HG03097 (cell line): ENCODE data around the gene JADE2.
"Not testable (repeated sequence)": the region's sequence is repeated elsewhere in the genome, so short reads cannot be mapped to it uniquely, and the experiment has no call there.

Experiments
- ATAC-seq: cut with Tn5 transposase; IDR thresholded peaks from one replicate; pipeline ENCODE4 v1.9.1; 2021; ENCODE audit not compliant: unreplicated experiment, low FRiP score

JADE2 gene

DNA sequence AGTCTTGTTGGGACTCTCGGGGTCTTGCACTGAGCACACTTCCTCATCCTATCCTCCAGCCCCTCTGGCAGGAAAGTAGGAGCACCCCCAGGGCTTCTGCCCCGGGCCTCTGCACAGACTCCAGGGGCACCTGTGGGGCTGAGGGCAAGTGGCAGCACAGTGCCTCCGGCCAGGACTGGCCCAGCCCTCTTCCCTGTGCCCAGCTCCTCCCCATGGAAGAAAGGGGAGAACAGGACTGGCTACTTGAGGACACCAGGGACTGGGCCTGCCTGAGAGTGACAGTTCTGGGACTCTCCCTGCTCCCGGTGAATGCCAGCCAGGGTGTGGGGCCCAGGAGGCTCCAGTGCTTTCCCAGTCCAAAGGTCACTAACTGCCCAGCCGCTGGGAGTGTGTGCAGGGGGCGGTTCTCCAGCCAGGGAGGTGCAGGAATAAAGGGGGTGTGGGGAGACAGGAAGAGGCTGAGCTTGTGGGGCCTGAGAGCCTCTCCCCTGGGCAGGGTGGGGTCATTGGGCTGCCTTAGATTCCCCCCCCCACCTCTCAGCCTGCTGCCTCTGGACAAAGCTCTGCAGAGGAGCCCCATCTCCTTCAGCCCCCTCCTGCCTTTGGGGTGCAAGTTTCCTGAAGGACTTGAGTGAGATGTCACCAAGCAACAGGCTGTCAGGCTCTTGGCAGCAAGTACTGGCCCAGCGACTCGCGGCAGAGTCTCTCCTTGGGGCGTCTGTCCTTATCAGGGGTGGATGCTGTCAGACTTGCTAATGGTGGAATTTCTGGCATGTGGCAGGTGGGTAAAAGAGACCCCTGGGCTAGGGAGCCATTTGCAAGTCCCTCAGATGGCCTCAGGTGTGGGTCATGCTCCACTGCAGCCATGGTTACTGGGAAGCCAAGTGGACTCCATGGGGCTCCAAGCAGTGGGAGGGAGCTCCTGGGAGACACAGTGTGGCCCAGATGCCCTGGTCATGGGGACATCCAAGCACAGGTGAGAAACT, 19.1 kb upstream of the JADE2 start:
- no peak for ATAC-seq

DNA sequence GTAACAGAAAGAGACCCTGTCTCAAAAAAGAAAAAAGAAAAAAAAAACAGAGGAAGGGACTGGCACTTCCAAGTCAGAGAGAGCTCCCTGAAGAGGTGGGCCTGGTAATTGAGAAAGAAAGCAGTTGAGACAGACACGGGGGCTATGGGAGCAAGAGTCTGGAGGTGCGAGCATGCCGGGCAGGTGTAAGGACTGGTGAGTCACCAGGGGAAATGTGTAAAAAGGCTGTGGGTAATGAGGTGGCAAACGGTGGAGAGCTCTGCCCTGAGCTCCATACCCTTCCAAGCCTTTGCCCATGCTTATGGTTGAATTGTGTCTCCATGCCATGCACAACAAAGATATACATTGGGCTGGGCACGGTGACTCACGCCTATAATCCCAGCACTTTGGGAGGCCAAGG, 18.0 kb upstream of the JADE2 start:
- no peak for ATAC-seq

DNA sequence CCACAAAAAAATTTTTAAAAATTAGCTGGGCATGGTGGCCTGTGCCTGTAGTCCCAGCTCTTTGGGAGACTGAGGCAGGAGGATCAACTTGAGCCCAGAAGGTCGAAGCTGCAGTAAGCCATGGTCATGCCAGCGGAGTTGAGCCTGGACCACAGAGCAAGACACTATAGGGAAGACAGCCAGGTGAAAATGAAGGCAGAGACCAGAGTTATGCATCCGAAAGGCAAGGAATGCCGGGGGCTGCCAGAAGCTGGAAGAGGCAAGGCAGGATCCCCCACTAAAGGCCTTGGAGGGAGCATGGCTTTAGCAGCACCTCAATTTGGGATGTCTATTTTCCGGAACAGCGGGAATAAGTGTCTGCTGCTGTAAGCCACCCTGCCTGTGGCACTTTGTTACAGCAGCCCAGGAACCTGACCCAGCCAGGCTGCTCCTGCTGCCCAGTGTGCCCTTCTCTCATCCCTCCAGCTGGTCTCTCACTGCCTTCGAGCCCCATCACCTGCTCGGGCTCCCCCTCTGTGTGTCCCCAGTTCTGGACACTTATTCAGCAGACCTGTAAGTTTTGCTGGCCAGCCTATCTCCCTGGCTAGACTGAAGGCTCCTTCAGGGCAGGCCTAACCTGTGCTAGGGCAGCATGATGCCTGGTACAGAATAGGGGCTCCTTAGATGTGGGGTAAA, 16.8 kb upstream of the JADE2 start:
- no peak for ATAC-seq

DNA sequence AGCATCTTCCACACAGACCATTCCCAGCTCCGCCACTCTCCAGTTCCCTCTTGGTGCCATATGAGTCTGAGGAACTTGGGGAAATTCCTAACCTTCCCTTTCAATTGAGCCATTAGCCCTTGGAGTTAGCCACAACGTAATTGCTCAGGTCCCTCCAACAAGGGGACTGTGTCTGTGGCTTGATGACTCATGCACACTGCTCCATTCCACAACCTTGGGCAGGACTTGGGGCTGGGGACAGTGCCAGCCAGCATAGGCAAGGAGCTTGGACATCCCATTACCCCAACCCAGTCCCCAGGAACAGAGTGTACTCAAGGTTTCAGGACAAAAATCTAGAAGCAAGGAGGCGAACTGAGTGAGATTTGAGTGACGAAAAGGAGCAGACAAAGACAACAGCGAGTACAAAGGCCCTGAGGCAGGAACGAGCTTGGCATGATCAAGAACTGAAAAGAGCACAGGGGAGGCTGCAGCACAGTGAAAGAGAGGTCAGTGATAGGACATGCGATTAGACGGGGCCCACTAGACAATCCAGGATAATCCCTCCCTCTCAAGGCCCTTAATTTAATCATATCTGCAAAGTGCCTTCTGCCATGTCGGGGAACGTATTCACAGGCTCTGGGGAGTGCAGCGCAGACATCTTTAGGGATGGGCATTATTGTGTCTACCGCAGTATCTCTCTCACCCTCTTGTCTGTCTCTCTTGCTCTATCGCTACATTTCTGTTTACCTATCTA, 16.0 kb upstream of the JADE2 start:
- no peak for ATAC-seq

DNA sequence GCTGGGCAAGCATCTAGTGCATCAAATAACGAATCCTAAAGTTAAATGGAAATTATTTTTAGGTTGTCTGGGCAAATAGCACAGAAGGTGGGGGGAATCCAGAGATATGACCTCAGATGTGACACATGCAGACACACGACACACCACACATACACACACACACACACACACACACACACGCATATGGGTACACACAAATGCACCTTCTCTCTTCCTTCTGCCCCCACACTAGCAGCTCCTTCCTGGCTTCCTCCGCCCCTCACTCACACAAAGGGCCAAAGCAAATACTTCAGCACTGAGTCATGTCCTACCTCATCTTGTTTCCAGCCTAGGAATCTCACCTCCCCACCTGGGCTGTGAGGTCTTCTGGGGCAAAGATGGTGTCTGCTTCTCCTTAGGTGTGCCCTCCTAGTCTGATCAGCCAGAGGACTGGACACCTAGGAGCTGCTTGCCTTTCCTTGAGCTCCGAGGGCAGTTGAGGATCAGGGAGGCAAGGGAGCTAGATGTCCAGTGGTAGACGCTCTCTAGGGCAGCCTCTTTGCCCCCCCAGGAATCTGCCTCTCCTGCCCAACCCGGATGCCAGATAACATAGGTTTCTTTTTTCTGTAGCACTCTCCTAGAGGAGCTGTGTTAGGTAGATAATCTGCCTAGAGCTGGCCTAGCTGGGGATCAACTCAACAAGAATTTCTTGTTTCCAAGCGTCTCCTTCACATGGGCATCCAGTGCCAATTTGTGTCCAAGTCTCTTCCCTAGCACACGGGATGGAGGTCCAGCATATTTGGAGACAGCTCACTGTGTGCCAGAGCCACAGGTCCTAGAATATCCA, 14.3 kb upstream of the JADE2 start:
- ATAC-seq, result no peak

DNA sequence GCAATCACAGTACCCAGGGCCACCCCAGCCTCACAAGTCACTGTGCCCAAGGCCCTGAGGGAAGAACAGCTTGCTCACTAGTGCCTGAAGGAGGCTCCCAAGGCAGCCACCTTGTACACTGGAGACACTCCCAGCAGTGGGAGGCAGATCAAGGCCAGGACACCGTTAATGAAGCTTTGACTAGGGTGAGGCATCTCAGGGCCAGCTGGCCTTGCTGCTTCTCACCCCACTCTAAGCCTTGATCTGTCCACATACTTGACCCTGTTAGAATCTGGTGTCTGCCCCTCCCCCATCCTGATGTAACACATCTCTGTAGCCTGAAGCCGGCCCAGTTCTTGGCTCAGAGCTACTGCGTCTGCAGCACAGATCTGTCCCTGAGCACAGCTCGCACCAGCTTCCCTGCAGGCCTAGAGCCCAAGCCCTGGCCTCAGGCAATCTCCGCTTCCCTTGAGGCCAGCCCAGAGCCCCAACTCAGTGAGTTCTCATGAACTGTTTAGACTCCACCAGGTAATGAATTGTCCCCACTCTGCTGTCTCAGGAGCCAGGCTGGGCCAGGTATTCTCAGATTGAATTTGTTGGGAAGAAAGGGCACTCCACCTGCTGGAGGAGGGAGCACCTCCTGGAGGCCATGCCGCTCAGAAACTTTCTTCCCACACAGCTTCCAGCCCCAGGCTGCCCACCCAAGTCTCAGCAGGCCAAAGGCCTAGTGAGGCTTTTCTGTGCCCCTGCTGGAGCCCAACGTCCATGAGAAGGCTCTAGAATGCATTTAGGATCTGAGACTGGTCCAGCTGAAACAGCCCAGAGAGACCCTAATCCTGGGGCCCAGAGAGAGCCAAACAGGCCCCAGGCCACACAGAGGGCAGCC, 13.4 kb upstream of the JADE2 start:
- no peak for ATAC-seq

DNA sequence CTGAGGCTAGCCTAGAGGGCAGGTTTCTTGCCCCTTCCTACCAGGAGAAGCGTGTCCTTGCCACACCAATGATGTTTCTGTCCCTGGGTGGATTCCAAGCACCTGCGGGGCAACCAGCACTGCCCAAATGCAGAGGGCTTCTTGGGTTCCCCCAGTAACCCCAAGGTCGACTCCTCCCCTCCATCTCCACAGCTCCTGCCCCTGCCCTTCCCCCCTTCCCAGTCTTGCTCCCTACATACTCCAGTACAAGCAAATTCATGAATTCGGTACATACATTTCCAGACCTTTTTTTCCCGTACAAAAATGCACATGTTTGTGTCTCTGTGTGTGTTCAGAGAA, 12.8 kb upstream of the JADE2 start:
- no peak for ATAC-seq

DNA sequence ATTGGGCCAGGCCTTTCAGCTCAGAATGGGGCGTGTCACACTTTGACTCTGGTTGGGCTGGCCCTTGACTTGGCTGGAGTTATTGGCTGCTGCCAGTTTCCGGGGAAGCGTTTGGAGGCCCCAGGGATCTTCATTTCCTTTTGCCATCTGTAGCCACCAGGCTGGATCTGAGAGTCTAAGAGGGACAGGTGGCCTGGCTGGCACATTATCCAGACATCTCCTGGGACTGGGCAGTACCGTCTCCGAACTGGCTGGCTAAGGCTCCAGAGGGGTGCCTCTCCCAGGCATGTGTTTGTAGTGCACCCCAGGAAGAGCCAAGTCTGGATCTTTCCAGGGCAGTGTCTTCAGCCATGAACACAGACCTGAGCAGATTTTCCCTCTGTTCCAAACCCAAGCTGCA, 9.7 kb upstream of the JADE2 start:
- no peak for ATAC-seq

DNA sequence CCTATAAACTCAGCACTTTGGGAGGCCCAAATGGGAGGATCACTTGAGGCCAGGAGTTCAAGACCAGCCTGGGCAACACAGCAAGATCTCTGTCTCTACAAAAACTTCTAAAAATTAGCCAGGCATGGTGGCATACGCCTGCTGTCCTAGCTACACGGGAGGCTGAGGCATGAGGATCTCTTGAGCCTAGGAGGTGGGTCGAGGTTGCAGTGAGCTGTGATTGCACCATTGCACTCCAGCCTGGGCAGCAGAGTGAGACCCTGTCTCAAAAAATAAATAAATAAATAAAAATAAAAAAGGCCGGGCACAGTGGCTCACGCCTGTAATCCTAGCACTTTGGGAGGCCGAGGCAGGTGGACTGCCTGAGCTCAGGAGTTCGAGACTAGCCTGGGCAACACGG, 8.5 kb upstream of the JADE2 start:
- ATAC-seq, result not testable (repeated sequence)

DNA sequence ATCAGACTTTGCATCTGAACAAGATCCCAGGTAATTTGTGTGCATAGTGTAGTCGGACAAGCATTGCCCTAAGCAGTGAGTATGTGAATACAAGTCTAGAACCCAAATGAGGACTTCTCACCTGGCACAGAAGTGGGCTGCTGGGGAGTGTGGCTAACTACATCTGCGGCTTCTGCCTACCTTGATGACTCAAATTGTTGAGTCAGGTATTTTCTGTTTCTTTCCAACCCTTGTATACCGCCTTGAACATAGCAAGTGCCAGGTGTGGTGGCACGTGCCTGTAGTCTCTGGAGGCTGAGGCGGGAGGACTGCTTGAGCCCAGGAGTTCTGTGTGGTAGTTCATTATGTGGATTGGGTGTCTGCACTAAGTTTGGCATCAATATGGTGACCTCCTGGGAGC, 7.9 kb upstream of the JADE2 start:
- ATAC-seq, result no peak

DNA sequence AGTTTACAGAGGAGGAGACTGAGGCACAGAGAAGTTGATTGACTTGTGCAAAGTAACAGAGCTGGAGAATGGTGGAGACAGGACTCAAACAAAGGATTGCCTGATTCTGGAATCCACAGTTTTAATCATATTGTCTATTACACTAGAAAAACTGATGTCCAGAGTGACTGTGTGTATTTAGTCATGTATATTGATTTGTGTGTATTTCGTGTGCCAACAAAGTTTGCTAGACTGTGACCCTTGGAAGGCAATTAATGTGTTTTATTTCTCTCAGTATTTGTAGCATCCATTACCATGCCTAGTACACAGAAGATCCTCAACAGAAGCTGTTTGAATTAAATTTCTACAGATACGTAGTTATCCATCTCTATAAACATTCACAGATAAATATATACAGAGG, 5.5 kb upstream of the JADE2 start:
- ATAC-seq, result no peak

DNA sequence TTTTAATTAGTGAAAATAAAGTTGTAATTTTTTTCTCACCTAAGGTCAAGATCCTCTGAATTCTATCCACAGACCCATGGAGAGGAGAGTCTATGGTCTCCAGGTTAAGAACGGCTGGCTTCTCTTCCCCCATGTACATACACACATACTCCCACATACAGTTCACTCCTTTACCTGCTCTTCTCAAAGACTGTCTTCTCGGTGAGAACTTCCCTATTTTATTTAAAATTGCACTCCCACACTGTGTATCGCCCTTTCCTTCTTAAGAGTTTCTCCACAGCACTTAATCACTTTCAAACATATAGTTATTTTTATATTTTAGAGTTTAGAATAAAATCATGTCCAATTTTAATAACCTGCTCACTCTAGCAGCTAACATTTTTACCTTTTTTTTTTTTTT, 3.6 kb upstream of the JADE2 start:
- no peak for ATAC-seq

DNA sequence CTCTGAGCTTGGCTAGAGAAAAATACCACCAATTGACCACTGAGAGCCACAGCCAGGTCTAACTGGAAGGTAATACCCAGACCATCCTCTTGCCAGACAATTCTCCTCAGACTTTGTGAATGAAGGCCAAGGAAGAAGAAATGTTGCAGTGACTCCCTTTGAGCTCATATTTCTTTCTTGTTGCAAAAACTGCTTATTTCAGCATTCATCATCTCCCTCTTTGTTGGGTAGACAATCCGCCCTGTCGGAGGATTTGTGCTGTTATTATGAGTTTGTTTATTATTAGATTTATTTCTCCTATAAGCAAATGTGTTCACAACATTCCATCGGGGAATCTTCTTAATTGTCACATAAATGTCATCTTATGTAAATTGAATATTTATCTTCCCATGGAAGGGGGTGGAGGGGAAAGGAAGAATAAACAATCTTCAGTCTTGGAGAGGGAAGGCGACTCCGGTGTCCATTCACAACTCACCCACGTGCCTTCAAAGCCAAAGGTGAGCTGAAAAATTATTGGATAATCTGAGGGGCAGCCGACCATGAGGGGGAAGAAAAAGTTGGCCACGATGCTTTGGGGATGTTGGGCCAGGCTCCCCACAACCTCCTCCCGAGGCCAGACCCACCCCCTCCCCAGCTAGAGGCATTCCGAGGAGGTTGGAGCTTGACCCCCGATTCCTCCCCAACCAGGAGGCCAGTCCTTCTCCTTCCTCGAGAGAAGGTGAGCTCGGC, 1.8 kb upstream of the JADE2 start:
- no peak for ATAC-seq

DNA sequence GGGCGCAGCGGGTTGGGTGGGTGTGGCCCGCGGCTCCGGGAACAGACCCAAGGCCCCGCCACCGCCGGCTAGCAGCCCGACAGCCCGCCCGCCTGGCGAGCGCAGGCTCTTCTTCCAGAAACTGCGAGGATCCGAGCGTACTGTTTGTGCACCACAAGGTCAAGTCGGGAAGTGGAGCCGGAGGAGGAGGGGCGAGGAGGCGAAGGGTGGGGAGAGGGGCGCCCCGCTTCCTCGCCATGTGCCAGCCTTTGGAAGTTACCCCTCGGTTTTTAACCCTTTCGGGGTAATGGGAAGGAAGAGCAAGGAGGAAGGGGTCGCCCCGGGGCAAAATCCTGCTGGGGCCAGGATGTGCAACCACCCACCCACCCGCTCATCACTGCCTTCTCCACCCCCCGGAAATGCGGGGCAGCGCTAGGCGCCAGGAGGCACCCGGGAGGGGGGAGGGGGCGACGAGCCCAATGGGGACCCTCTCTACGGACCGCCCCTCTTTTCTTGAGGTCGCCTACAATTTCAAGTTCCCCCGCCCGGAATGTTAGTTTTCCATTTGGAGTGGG, 1.1 kb upstream of the JADE2 start:
- no peak for ATAC-seq

DNA sequence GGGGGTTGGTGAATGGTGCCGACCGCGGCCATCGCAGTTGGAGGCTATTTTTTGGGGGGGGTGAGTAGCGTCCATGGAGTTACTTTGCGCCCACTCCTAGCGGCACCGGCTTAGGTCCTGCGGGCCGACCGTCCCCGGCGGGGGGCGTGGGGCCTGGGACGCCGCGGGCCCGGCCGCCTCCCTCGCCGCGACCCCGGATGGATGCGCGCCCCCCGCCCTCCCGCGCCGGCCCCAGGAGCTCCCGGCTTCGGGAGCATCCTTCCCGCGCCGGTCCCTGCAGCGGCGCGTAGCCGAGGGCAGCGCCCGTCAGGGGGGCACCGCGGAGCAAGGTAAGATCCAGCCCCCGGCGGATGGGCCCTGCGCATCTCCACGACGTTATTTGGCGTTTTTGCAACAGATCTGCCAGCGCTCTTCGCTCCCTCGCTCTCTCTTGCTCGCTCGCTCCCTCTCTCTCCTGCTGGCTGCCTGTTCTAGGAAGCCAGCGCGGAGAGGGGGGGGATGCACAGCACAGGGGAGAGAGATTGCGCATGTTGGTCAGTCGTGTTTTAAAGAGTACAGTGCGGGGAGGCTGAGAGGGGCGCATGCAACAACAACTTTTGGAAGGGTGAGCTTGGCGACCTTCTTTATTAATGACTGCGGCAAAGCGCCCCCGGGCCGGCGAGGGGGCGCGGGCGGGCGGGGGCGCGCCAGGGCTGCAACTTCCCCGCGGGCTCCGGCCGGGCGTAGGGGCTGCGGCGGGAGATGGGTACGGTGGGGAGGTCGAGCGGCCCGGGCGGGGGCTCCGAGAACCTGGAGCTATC, 413 bp downstream of the JADE2 start:
- ATAC-seq, result peak; percentile 3

DNA sequence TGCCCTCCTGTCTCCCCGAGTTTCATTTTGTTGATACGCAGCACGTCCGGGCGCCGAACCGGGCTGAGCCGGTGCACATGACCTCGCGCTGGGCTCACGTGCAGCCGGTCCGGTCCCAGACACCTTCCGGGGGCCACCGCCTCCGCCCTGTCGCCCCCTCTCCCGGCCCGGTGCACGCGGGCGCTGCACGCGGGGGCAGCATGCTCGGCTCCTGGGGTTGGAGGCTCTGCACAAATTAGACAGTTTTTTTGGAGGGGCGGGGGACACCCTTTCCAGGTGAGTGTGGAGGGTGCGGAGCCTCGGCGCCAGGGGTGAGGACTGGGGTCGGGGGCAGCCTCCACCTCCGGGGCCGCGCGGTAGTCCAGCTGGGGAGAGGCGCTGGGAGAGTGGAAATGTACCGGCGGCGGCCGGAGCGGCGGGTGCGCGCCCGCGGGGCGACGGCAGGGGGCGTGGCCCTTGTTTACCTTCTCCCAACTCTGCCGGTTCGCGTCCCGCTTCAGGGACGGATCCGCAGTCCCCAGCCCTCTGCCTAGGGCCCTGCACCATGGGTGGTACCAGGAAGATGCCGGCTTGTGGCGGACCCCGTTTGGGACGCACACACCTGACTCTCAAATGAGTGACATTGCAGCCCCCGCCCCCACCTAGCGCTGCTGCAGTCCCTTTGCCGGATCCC, 1.1 kb downstream of the JADE2 start:
- ATAC-seq, result peak; percentile 21
